ENCODE data around the gene TUBA3E.
"Not testable (repeated sequence)": the region's sequence is repeated elsewhere in the genome, so short reads cannot be mapped to it uniquely, and the experiment has no call there.

- TF ChIP-seq, protein P1, sequence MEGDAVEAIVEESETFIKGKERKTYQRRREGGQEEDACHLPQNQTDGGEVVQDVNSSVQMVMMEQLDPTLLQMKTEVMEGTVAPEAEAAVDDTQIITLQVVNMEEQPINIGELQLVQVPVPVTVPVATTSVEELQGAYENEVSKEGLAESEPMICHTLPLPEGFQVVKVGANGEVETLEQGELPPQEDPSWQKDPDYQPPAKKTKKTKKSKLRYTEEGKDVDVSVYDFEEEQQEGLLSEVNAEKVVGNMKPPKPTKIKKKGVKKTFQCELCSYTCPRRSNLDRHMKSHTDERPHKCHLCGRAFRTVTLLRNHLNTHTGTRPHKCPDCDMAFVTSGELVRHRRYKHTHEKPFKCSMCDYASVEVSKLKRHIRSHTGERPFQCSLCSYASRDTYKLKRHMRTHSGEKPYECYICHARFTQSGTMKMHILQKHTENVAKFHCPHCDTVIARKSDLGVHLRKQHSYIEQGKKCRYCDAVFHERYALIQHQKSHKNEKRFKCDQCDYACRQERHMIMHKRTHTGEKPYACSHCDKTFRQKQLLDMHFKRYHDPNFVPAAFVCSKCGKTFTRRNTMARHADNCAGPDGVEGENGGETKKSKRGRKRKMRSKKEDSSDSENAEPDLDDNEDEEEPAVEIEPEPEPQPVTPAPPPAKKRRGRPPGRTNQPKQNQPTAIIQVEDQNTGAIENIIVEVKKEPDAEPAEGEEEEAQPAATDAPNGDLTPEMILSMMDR (conservative IDR thresholded peaks at IDR 0.05), result not testable (repeated sequence)
- not testable (repeated sequence) for TF ChIP-seq ZFX (IDR thresholded peaks at IDR 0.05)
Measured at GRCh38 chr2:130154423-130154770, 43.8 kb downstream of the TUBA3E start.
